HUDEP-2 (cell line): Measurements from ENCODE around the gene RBMS3.
"Not testable (repeated sequence)": the region's sequence is repeated elsewhere in the genome, so short reads cannot be mapped to it uniquely, and the experiment has no call there.

Experiments used
- DNase-seq, 76 experiments: peaks; one replicate each; lab custom pipeline; 2025; ENCODE audit not compliant: unreplicated experiment in 76 of 76; lab: John Stamatoyannopoulos, UW

Gene RBMS3

GRCh38 chr3:29473481-29474170, 192.8 kb downstream of the RBMS3 start:
- DNase-seq: not testable (repeated sequence)

GRCh38 chr3:29475305-29475840, 194.5 kb downstream of the RBMS3 start:
- DNase-seq: no peak

GRCh38 chr3:29475854-29476253, 195.0 kb downstream of the RBMS3 start:
- no peak for DNase-seq

GRCh38 chr3:29478611-29479010, 197.7 kb downstream of the RBMS3 start:
- no peak for DNase-seq

GRCh38 chr3:29481249-29481648, 200.4 kb downstream of the RBMS3 start:
- DNase-seq: no peak

GRCh38 chr3:29481969-29482767, 201.3 kb downstream of the RBMS3 start:
- DNase-seq: no peak

- no peak for DNase-seq
Measured at GRCh38 chr3:29484633-29485032, 203.8 kb downstream of the RBMS3 start.

GRCh38 chr3:29486096-29486495, 205.2 kb downstream of the RBMS3 start:
- no peak for DNase-seq

- no peak for DNase-seq
Measured at GRCh38 chr3:29486917-29487316, 206.0 kb downstream of the RBMS3 start.

GRCh38 chr3:29488922-29489321, 208.1 kb downstream of the RBMS3 start:
- DNase-seq: no peak

- no peak for DNase-seq
Measured at GRCh38 chr3:29493109-29493508, 212.2 kb downstream of the RBMS3 start.

GRCh38 chr3:29494305-29495036, 213.6 kb downstream of the RBMS3 start:
- DNase-seq: no peak

- DNase-seq: no peak
Measured at GRCh38 chr3:29497282-29497681, 216.4 kb downstream of the RBMS3 start.

GRCh38 chr3:29502771-29503170, 221.9 kb downstream of the RBMS3 start:
- no peak for DNase-seq

- no peak for DNase-seq
Measured at GRCh38 chr3:29503314-29503713, 222.4 kb downstream of the RBMS3 start.

- no peak for DNase-seq
Measured at GRCh38 chr3:29503958-29504357, 223.1 kb downstream of the RBMS3 start.

GRCh38 chr3:29506502-29506901, 225.6 kb downstream of the RBMS3 start:
- no peak for DNase-seq

- DNase-seq: no peak
Measured at GRCh38 chr3:29511701-29512100, 230.8 kb downstream of the RBMS3 start.

GRCh38 chr3:29512641-29513040, 231.8 kb downstream of the RBMS3 start:
- no peak for DNase-seq

- DNase-seq: no peak
Measured at GRCh38 chr3:29513236-29513635, 232.4 kb downstream of the RBMS3 start.

GRCh38 chr3:29514170-29514569, 233.3 kb downstream of the RBMS3 start:
- DNase-seq: no peak
